IPS DF 6.9 (cell line): ENCODE data around the gene C2orf42.
"Not testable (repeated sequence)": the region's sequence is repeated elsewhere in the genome, so short reads cannot be mapped to it uniquely, and the experiment has no call there.

Source experiments
- DNase-seq: peaks from one replicate; pipeline ENCODE4 v3.0.0-alpha.2; 2013; ENCODE audit warnings: low read depth, low spot score
- H3K27ac ChIP-seq: one replicate; pipeline ENCODE4 v1.5.1; 2013; ENCODE audit warnings: low read length, control low read depth
- H3K27me3 ChIP-seq: 2 replicates; pipeline ENCODE4 v1.6.1; 2013; ENCODE audit warnings: mild to moderate bottlenecking, low read length; ENCODE audit not compliant: control insufficient read depth, insufficient read depth
- H3K36me3 ChIP-seq: 2 replicates; pipeline ENCODE4 v1.6.1; 2013; ENCODE audit warnings: low read length; ENCODE audit not compliant: control insufficient read depth, insufficient read depth
- H3K4me1 ChIP-seq: 2 replicates; pipeline ENCODE4 v1.6.1; 2013; ENCODE audit warnings: low read length; ENCODE audit not compliant: control insufficient read depth, insufficient read depth
- H3K4me3 ChIP-seq: 2 replicates; pipeline ENCODE4 v1.5.1; 2013; ENCODE audit warnings: mild to moderate bottlenecking, low read length
- H3K9me3 ChIP-seq: 2 replicates; pipeline ENCODE4 v1.6.1; 2013; ENCODE audit warnings: low read length, inconsistent platforms; ENCODE audit not compliant: control insufficient read depth, insufficient read depth
- WGBS: extraction: QIAGEN DNeasy Blood & Tissue Kit; methylation state at CpG from one replicate; pipeline ENCODE4 v1.1.7; 2013; ENCODE audit warnings: mixed read lengths, missing lambda C conversion rate; ENCODE audit not compliant: insufficient read length, insufficient coverage; 5-methylcytosine and 5-hydroxymethylcytosine counted together

C2orf42 gene

GRCh38 chr2:70143314-70144150 lies 47.3 kb downstream of the C2orf42 start:
- H3K4me1 ChIP-seq = peaks cover 9% of the 10 kb centered on the region; the same call in 1 of the 2 replicates
- no peak overlapping the region for H3K4me3 ChIP-seq
- no peaks in the 10 kb centered on the region for H3K36me3 ChIP-seq
- H3K27me3 ChIP-seq = no peaks in the 10 kb centered on the region
- WGBS = no CpG with 5 or more reads among the region's 18 CpGs
- no peaks in the 10 kb centered on the region for H3K9me3 ChIP-seq
- H3K27ac ChIP-seq = no peak overlapping the region
- no peak for DNase-seq

- peak; percentile 99 for DNase-seq
- Histone ChIP-seq H3K9me3 (no peaks in the 10 kb centered on the region), H3K4me1 (peaks cover 9% of the 10 kb centered on the region; the same call in 1 of the 2 replicates), H3K27me3 (no peaks in the 10 kb centered on the region), H3K4me3 (peak overlapping the region; percentile 49; the same call in 1 of the 2 replicates), H3K36me3 (no peaks in the 10 kb centered on the region), H3K27ac (no peak overlapping the region)
- WGBS = no CpG with 5 or more reads among the region's 50 CpGs
These were observed 48.1 kb downstream of the C2orf42 start for GRCh38 chr2:70142590-70143313.

- no CpG with 5 or more reads among the region's 73 CpGs for WGBS
- H3K4me1 ChIP-seq = peaks cover 9% of the 10 kb centered on the region; the same call in 1 of the 2 replicates
These were observed 48.8 kb downstream of the C2orf42 start for GRCh38 chr2:70141902-70142589.

GRCh38 chr2:70141212-70141901 lies 49.5 kb downstream of the C2orf42 start:
- peak overlapping the region; percentile 49; the same call in 1 of the 2 replicates for H3K4me3 ChIP-seq
- no peaks in the 10 kb centered on the region for H3K36me3 ChIP-seq
- peak overlapping the region; percentile 3 for H3K27ac ChIP-seq
- WGBS = no CpG with 5 or more reads among the region's 14 CpGs
- peaks cover 9% of the 10 kb centered on the region; the same call in 1 of the 2 replicates for H3K4me1 ChIP-seq
- no peaks in the 10 kb centered on the region for H3K27me3 ChIP-seq
- DNase-seq = peak; percentile 95
- H3K9me3 ChIP-seq = no peaks in the 10 kb centered on the region

More at GRCh38 chr2:70141902-70142589, 48.8 kb downstream of the C2orf42 start:
- Histone ChIP-seq H3K27me3 (no peaks in the 10 kb centered on the region), H3K4me3 (peak overlapping the region; percentile 49; the same call in 1 of the 2 replicates), H3K9me3 (no peaks in the 10 kb centered on the region), H3K27ac (no peak overlapping the region), H3K36me3 (no peaks in the 10 kb centered on the region)
- no peak for DNase-seq

GRCh38 chr2:70140791-70141211 lies 50.0 kb downstream of the C2orf42 start:
- no peaks in the 10 kb centered on the region for H3K9me3 ChIP-seq
- WGBS = no CpG with 5 or more reads among the region's 5 CpGs
- no peaks in the 10 kb centered on the region for H3K27me3 ChIP-seq
- no peak for DNase-seq
- no peak overlapping the region for H3K27ac ChIP-seq
- peaks cover 9% of the 10 kb centered on the region; the same call in 1 of the 2 replicates for H3K4me1 ChIP-seq
- no peaks in the 10 kb centered on the region for H3K36me3 ChIP-seq
- no peak overlapping the region for H3K4me3 ChIP-seq

GRCh38 chr2:70134323-70134983 lies 56.4 kb downstream of the C2orf42 start:
- H3K4me3 ChIP-seq, H3K27ac ChIP-seq, H3K9me3 ChIP-seq, DNase-seq, H3K36me3 ChIP-seq, H3K4me1 ChIP-seq, H3K27me3 ChIP-seq: not testable (repeated sequence)
- no CpG with 5 or more reads among the region's 10 CpGs for WGBS

GRCh38 chr2:70133491-70134322 lies 57.1 kb downstream of the C2orf42 start:
- no peaks in the 10 kb centered on the region for H3K9me3 ChIP-seq
- WGBS = no CpG with 5 or more reads among the region's 10 CpGs
- H3K4me1 ChIP-seq = no peaks in the 10 kb centered on the region
- no peaks in the 10 kb centered on the region for H3K36me3 ChIP-seq
- DNase-seq = no peak
- H3K27ac ChIP-seq = no peak overlapping the region
- no peak overlapping the region for H3K4me3 ChIP-seq
- H3K27me3 ChIP-seq = no peaks in the 10 kb centered on the region

GRCh38 chr2:70133127-70133452 lies 57.7 kb downstream of the C2orf42 start:
- WGBS = no CpG with 5 or more reads among the region's 1 CpG
- no peak overlapping the region for H3K4me3 ChIP-seq
- H3K36me3 ChIP-seq = no peaks in the 10 kb centered on the region
- no peaks in the 10 kb centered on the region for H3K27me3 ChIP-seq
- no peaks in the 10 kb centered on the region for H3K9me3 ChIP-seq
- H3K4me1 ChIP-seq = no peaks in the 10 kb centered on the region
- no peak for DNase-seq
- H3K27ac ChIP-seq = no peak overlapping the region
